BJ (cell line): ENCODE data around the gene PIAS3. TPM values are rescaled to one million over a fixed set of nuclear protein-coding genes. Genes with fewer than 3 reads are reported as not detected.

Source experiments
- CTCF ChIA-PET: fragments of 350-600 bp; formaldehyde crosslinking; extraction: SDS; loops from one replicate; lab custom pipeline; 2021; ENCODE audit warnings: antibody characterized with exemption, inconsistent platforms; lab: Yijun Ruan, JAX
- POLR2A ChIA-PET: fragments of 300-600 bp; sonication (Branson Sonifier 250); formaldehyde crosslinking; extraction: SDS; loops from one replicate; lab custom pipeline; 2021; ENCODE audit warnings: antibody characterized with exemption; lab: Charles Lee
- DNase-seq: peaks from one replicate; pipeline ENCODE4 v3.0.0-alpha.2; 2011; ENCODE audit warnings: low read depth
- H3K27me3 ChIP-seq: 2 replicates; pipeline ENCODE4 v1.6.0; 2011; ENCODE audit warnings: low read length; ENCODE audit not compliant: control insufficient read depth, insufficient read depth
- H3K36me3 ChIP-seq: 2 replicates; pipeline ENCODE4 v1.5.1; 2011; ENCODE audit warnings: low read length; ENCODE audit not compliant: control insufficient read depth, insufficient read depth
- H3K4me3 ChIP-seq: 2 replicates; pipeline ENCODE4 v1.5.1; 2011; ENCODE audit warnings: low read depth, mild to moderate bottlenecking, control low read depth, low read length
- polyA plus RNA-seq: library from polyadenylated mRNA; depleted of rRNA; stranded (reverse); fragments of >200 nt; gene quantifications from 2 replicates; pipeline ENCODE4 v1.2.3, GENCODE V29; 2011
- TF ChIP-seq, protein P1 (sequence below): IDR thresholded peaks from 2 replicates; pipeline ENCODE4 v1.5.1; 2011; ENCODE audit warnings: low read depth, mild to moderate bottlenecking, control low read depth, inconsistent platforms, low read length, moderate library complexity; ENCODE audit not compliant: insufficient read depth

The PIAS3 gene
- polyA plus RNA-seq, 1 experiment = 38.0 TPM

DNA sequence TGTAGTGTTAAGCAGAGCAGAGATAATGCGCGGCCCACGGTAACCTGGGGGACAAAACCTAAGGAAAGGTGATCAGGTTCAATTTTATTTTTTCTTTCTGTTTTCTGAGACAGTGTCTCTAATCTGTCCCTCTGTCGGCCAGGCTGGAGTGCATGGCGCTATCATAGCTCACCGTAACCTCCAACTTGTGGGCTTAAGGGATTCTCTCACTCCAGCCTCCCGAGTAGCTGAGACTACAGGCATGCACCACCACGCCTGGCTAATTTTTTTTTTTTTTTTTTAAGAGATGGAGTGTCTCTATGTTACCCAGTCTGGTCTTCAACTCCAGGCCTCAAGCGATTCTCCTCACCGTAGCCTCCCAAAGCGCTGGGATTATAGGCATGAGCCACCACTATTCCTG is 27.5 kb upstream of the PIAS3 start:
- DNase-seq = no peak
- POLR2A ChIA-PET = no interaction called here
- H3K4me3 ChIP-seq = peak overlapping the region; percentile 64

DNA sequence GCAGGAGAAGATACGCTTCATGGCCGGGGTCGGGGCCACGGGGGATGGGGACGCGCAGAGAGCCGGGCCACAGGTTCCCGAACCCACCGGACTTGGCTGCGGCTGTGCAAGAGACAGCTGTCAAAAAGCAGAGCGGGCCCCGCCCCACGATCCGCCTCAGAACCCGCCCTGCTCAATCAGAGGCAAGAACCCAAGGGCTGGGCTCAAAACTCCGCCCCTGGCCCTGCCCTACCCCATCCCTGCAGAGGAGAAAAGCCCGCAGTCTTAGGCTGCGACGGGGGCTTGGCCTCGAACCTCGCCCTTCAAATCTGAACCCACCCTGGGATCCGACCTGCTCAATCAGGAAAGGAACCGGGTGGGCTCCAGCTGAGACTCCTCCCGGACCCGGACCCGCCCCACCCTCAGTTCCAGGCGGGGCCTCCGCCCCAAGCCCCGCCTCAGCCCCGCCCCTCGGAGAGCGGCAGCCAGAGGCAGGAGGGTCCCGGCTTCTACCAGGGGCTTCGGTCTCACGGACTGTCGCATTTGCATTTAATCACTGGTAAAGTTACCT is 26.9 kb upstream of the PIAS3 start, which contains the start of gene ANKRD35:
TSS of gene ANKRD35 (minus strand) at position 129 of the 550 bp plus-strand sequence. CDS start at position 21, 108 bp downstream.
- TF ChIP-seq, protein P1, sequence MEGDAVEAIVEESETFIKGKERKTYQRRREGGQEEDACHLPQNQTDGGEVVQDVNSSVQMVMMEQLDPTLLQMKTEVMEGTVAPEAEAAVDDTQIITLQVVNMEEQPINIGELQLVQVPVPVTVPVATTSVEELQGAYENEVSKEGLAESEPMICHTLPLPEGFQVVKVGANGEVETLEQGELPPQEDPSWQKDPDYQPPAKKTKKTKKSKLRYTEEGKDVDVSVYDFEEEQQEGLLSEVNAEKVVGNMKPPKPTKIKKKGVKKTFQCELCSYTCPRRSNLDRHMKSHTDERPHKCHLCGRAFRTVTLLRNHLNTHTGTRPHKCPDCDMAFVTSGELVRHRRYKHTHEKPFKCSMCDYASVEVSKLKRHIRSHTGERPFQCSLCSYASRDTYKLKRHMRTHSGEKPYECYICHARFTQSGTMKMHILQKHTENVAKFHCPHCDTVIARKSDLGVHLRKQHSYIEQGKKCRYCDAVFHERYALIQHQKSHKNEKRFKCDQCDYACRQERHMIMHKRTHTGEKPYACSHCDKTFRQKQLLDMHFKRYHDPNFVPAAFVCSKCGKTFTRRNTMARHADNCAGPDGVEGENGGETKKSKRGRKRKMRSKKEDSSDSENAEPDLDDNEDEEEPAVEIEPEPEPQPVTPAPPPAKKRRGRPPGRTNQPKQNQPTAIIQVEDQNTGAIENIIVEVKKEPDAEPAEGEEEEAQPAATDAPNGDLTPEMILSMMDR = no peak

More for the DNA sequence above, 27.5 kb upstream of the PIAS3 start:
- TF ChIP-seq, protein P1 = no peak
- CTCF ChIA-PET = interaction anchor here (1.2 to 3.8 kb wide), 3 partner anchors 23 to 79 kb away, joined by 3 to 19 read pairs (median 4); partner anchors contain the start of genes ITGA10 and RBM8A
- H3K36me3 ChIP-seq = no peaks in the 10 kb centered on the region
- H3K27me3 ChIP-seq = peaks cover 3% of the 10 kb centered on the region; the same call in 1 of the 2 replicates

DNA sequence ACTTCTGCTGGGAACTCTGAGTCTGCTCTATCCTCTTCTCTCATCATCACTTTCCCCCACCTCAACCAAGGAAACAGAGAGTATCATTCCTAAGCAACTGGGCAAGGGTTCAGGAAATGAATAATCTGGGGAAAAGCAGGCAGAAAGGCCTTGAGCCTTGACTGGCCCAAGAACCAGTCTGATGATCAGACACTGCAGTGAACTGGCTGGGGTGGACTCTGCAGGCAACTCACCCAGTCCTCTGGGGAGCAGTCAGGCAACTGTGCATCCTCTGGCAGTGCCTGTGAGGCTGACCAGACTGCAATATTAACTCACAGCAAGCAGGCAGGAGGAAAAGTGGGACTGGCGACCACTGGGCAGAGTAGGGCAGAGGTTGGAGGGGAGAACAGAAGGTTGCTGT is 25.8 kb upstream of the PIAS3 start:
- DNase-seq = no peak
- TF ChIP-seq, protein P1 = no peak
- CTCF ChIA-PET = interaction anchor here (1.2 to 3.8 kb wide), 4 partner anchors 25 to 123 kb away, joined by 3 to 19 read pairs (median 5); partner anchors contain the start of genes ITGA10 and NUDT17

More for the DNA sequence above, 26.9 kb upstream of the PIAS3 start, which contains the start of gene ANKRD35:
- POLR2A ChIA-PET = no interaction called here
- H3K4me3 ChIP-seq = peak within 1 kb of the TSS; percentile 64
- CTCF ChIA-PET = interaction anchor here (1.2 to 3.8 kb wide), 6 partner anchors 24 to 122 kb away, joined by 3 to 19 read pairs (median 4); partner anchors contain the start of genes ITGA10, NUDT17 and RBM8A
- peaks cover 3% of the 10 kb centered on the region; the same call in 1 of the 2 replicates for H3K27me3 ChIP-seq
- H3K36me3 ChIP-seq = no peaks in the 10 kb centered on the region
- no peak for DNase-seq

DNA sequence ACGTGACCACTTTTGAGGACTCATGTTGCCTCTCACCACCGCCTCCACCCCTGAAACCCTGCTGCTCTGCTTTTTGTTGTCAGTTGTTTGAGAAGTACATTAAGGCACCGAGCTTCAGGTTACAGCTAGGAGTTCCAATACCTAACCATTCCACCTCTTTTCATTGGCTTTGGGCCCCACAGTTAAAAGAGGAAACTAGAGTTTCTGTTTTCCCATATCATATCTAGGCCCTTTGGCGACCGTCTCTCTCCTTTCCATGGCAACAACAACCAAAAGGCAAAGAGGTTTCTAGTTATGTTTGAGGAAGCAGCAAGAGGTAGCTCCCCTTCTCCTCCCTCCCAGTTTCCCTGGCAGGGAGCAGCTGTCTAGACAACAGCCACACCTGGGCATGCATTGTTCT is 20.9 kb upstream of the PIAS3 start:
- CTCF ChIA-PET = interaction anchor here (1.0 to 4.1 kb wide), 4 partner anchors 12 to 35 kb away, joined by 4 to 29 read pairs (median 6); partner anchors contain the start of genes NUDT17 and PIAS3
- Histone ChIP-seq H3K4me3 (no peak overlapping the region), H3K27me3 (no peaks in the 10 kb centered on the region), H3K36me3 (no peaks in the 10 kb centered on the region)
- POLR2A ChIA-PET = interaction anchor here (0.6 kb wide), 1 partner anchor 28 kb away, joined by 3 read pairs; no protein-coding TSS in a partner anchor
- TF ChIP-seq, protein P1 = no peak
- DNase-seq = no peak

More for the DNA sequence above, 25.8 kb upstream of the PIAS3 start:
- POLR2A ChIA-PET = no interaction called here
- Histone ChIP-seq H3K27me3 (peaks cover 3% of the 10 kb centered on the region; the same call in 1 of the 2 replicates), H3K4me3 (no peak overlapping the region), H3K36me3 (no peaks in the 10 kb centered on the region)

DNA sequence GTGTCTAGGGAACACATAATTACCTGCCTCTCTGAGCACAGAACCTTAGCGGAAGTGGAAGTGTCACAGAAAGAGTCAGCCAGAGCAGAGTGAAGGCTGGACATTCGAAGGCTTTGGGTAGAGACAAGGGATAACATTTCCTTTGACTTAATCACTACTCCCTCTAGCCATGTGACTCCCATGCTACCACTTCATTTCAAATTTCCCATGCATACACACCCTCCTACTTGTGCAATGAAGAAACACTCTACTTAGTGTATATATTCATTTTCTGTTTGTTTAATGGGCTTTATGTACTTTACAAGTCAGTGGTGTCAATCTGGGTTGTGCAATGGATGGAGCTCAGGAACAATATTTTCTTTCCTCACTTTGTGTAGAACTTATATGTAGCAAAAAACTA is 19.8 kb upstream of the PIAS3 start:
- Histone ChIP-seq H3K4me3 (no peak overlapping the region), H3K27me3 (no peaks in the 10 kb centered on the region), H3K36me3 (no peaks in the 10 kb centered on the region)
- TF ChIP-seq, protein P1 = no peak
- CTCF ChIA-PET = interaction anchor here (4.1 kb wide), 1 partner anchor 13 kb away, joined by 29 read pairs; no protein-coding TSS in a partner anchor
- POLR2A ChIA-PET = no interaction called here
- no peak for DNase-seq
